Measurements from ENCODE around the gene DSG4. TPM values are rescaled to one million over a fixed set of nuclear protein-coding genes. Genes with fewer than 3 reads are reported as not detected.

DSG4 gene

GRCh38 chr18:31451625-31452024 is 75.0 kb downstream of the DSG4 start:
- H3K9me3 ChIP-seq (replicated peaks; ENCODE audit: low read length): no peaks in the 10 kb centered on the region
- no peaks in the 10 kb centered on the region for H3K27me3 ChIP-seq (ENCODE audit: control insufficient read depth, insufficient read depth, low read length)
- no peaks in the 10 kb centered on the region for H3K36me3 ChIP-seq (ENCODE audit: insufficient read depth, low read length)
- no peak overlapping the region for H3K4me2 ChIP-seq (ENCODE audit: low read length)
- H3K9ac ChIP-seq (ENCODE audit: low read depth, low read length): no peak overlapping the region
- no peak overlapping the region for H3K4me3 ChIP-seq (ENCODE audit: low read length)
- H3K4me1 ChIP-seq (ENCODE audit: control insufficient read depth, insufficient read depth, low read length): no peaks in the 10 kb centered on the region

- Histone ChIP-seq H3K4me3 (ENCODE audit: low read length) (no peak overlapping the region), H3K9ac (ENCODE audit: low read depth, low read length) (no peak overlapping the region)
Observed at GRCh38 chr18:31454066-31454708, 77.6 kb downstream of the DSG4 start.

More at GRCh38 chr18:31454066-31454708, 77.6 kb downstream of the DSG4 start:
- Histone ChIP-seq H3K9me3 (replicated peaks; ENCODE audit: low read length) (no peaks in the 10 kb centered on the region), H3K4me1 (ENCODE audit: control insufficient read depth, insufficient read depth, low read length) (no peaks in the 10 kb centered on the region), H3K4me2 (ENCODE audit: low read length) (no peak overlapping the region), H3K36me3 (ENCODE audit: insufficient read depth, low read length) (no peaks in the 10 kb centered on the region), H3K27me3 (ENCODE audit: control insufficient read depth, insufficient read depth, low read length) (no peaks in the 10 kb centered on the region)

Small RNA genes lying within 50 kb of the gene (small RNA-seq; reads per million reads assigned to genes)
- not detected for gene RF00019
- not detected for gene RNU6-167P
